Suppressor macrophage treated with lipopolysaccharide for 1 hour (primary cell): ENCODE data around the gene SGCD.

Source experiments
- DNase-seq, 3 donors: peaks; one replicate each; pipeline ENCODE4 v3.0.0-alpha.2; 2020 to 2022

The SGCD gene

GRCh38 chr5:156522651-156523529 is 195.9 kb downstream of the SGCD start:
- DNase-seq = no peak

GRCh38 chr5:156523607-156524006 is 196.6 kb downstream of the SGCD start:
- DNase-seq = no peak

DNA sequence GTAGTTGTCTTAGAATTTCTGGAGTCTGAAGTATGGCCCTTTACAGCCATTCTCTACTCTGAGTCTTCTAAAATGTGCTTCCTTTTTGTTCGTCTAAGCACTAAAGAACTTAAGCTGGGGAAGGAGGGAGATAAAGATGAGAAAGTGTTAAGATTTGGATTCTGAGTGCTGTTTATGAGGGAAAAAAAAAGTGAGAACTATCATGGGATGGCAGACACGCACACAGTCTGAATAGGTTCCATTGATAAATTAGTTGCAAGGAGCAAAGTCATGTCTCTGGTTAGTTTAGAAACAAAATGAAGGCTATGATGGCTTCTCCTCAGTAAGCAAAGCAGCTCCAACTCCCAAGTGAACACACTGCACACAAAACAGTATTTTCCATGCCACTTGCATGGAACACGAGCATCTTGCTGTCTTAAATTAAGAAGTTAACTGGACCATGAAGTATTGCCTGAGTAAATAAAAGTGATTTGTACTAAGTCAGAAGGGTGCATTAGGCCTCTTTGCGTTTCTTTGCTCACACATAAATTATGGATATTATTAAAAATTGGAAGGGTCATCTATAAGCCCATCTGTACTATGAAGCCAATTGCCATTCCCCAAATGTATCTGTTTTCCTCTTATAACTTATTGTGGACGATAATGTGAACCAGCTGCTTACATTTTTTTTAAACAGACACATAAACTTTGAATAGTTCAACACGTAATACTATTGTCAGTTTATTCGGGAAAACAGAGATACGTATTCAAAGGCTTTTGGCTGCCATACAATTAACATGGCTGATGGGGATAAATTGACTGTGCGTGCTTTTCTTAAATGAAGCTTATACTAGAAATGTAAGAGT is 199.3 kb downstream of the SGCD start:
- DNase-seq = no peak

GRCh38 chr5:156527611-156528010 is 200.6 kb downstream of the SGCD start:
- DNase-seq = no peak

DNA sequence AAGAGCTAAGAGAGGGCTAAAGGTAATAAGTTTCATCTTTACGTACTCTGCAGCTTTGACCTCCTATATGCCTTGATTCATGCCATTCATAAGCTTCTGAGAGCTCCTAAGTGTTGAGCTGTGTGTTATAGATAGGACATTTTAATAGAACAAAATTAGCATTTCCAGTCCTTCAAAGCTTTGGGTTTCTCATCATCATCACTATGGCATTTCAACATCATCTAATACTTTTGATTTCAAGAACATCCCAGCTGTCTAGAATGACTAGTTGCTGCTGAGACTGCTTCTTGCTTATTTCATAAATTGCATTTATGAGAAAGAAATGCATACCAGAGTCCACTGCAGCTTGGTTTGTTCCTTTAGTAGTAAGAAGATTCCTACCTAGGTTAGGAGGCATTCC is 201.7 kb downstream of the SGCD start:
- DNase-seq = no peak

DNA sequence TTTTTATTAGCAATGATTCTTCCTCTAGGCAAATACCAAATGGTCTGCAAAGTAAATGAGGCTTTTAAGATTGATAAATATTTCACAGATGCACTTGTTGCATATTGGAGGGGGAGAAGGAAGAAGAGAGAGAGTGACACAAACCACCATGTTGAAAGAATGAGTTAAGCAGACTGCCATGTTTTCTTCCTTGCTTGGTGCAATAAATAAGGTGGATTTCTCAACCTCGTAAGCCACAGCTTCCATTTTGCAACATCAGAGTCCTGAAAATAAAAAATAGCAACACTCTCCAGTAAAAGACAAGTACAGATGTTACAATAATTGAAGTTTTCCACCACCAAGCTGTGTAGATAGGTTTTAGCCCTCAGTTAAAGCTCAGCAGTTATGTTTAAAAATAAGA is 202.9 kb downstream of the SGCD start:
- DNase-seq = peak in 1 of 3 donors; percentile 0

- DNase-seq = no peak
Measured at GRCh38 chr5:156531199-156531598, 204.2 kb downstream of the SGCD start.

GRCh38 chr5:156532921-156533320 is 206.0 kb downstream of the SGCD start:
- DNase-seq = no peak

- DNase-seq = no peak
Measured at GRCh38 chr5:156534085-156534484, 207.1 kb downstream of the SGCD start.

DNA sequence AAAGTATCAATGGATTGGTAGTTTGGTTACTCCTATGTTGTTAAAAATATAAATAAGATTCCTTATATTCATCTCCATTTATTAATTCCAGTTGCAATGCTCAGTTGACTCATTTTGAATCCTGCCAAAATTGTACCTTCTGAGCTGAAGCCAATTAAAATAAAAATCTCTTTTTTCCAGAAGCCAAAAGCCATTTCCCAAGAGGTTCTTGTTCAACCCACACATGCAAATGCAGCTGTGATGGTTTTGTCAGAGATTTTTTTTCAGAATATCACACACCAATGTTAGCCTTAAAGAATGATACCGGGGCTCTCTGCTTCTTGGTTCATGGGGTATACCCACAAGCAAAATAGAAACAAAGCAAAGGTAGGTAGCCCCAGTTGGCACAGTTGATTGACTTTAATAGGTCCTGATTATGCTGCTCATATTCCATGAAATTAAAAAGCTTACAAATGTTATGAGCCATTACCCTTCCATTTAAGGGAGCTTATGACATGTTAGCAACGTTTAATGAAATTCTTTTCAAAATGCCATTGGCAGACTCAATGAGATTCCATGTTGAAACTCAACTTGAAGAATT is 208.0 kb downstream of the SGCD start:
- no peak for DNase-seq

- no peak for DNase-seq
Measured at GRCh38 chr5:156540491-156540890, 213.5 kb downstream of the SGCD start.

DNA sequence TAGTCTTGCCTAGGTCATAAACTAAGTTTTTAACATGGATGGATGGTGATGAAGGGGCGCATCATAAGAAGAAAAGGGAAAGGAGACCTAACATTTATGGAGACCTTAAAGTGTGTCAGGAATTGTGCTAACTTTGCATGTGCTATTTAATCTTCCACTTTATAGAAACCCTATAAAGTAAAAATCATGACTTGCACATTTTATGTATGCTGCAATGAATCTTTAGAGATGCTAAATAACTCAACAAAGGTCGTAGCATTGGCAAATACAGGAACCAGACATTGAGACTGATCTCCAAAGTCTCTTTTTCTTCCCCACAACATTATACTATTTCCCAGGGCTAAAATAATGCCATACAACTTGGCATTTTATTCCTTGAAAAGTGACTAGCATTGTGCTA is 214.6 kb downstream of the SGCD start:
- DNase-seq = no peak

DNA sequence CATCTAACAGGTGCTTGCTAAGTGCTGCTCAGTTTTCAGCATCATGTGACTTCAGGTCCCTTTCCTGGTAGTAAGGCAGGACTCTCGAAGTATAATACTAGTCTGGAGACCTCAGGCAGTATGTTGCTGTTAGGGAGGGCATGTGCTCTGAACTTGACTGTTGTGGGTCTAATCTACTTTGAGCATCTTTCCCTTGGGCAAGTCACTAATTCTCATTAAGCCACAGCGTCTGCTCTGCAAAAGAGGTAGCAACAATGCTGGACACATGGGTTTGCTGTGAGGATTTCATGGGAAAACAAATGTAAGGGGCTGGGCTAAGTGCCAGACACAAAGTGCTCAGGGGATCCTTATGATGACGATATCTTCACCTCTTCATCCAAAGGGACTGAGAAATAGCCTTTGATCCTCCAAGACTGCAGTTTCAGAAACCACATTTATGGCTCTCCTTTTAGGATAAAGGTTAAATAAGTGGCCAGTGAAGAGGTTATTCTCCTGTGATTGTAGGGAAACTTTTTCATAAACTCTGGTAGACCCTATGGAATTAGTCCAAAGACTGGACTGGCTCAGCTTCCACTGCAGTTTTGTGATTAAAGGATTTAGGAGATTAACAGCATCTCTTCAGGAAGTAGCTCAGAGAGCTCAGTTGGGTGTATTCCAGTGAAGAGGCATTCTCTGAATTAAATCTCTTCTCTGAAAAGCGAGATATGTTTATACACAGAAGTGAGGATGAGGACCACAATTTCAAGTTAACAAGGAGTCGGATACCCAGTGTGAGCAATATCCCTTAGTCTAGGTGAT is 216.6 kb downstream of the SGCD start:
- DNase-seq = no peak

DNA sequence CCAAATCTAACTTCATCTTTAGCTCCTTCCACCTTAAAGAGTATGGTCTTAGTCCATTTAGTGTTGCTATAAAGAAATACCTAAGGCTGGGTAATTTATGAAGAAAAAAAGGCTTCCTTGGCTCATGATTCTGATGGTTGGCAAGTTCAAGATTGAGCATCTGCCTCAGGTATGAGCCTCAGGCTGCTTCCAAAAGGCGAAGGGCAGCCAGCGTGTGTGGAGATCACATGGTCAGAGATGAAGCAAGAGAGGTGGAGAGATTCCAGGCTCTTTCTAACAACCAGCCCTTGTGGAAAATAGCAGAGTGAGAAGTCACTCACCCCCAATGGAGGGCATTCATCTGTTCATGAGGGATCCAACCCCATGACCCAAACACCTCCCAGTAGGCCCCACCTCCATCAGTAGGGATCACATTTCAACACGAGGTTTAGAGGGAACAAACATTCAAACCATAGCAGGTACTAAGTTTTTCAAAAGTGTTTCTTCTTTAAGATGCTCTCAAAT is 225.9 kb downstream of the SGCD start:
- no peak for DNase-seq

DNA sequence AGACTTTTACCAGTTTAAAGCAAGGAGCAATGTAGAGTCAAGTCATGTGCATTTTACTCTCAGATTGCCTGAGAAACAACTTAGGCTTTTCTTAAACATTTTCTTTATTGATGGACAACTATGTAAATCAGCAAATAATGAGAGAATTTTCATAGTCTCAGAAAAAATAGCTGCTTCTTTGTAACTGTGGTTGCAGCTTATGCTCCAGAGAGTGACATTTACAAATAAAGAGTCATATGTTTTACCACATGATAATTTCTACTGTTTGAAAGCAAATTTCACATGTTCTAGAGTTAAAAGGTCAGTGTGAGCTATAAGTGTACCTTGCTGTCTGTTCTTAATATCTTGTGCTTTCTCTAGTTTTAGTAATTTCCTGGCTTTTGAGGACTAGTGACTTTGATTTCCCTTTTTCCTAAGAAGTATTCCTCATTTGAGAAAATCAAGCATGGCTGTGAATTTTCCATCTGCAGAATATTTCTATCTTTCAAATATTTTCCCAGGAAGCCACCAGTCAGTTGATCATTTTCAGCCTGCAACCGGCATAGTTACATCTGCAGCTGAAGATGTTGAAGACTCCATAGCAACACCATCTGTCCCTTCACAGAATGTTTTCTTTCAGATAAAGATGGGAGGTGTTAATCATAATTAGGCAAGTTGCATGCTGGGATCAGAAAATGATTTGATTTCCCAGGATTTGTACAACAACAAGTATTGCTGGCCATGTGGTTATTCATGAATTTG is 229.9 kb downstream of the SGCD start:
- DNase-seq = no peak

GRCh38 chr5:156560002-156560401 is 233.0 kb downstream of the SGCD start:
- DNase-seq = no peak

DNA sequence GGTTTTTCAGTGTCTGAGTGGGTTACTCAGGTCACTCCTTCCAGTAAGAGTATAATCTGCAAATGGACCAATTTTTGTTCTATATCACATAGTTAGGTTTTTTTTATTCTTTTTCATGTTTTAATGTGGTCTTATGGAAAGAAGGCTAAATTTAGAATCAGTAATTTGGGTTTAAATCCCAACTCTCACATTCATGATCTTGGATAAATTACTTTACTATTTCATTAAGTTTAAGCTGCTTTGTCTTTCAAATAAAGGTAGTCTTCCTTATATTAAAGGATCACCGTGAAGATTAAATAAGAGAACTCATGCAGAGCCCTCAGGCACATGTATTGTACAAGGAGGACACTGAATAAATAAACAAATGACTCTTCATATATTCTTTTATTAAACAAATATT is 234.7 kb downstream of the SGCD start:
- no peak for DNase-seq

DNA sequence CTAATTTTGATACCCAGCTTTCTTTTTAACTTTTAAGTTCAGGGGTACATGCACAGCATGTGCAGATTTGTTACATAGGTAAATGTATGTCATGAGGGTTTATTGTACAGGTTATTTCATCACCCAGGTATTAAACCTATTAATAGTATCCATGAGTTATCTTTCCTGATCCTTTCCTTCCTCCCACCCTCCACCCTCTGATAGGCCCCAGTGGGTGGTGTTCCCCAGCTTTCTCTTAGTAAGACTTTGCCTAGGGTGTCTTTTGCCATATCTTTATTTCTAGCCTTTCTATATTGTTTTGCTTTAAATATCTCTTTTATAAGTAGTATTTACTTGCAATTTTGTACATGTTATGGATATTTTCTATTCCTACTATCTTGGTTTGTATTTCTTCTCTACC is 243.7 kb downstream of the SGCD start:
- DNase-seq = no peak

DNA sequence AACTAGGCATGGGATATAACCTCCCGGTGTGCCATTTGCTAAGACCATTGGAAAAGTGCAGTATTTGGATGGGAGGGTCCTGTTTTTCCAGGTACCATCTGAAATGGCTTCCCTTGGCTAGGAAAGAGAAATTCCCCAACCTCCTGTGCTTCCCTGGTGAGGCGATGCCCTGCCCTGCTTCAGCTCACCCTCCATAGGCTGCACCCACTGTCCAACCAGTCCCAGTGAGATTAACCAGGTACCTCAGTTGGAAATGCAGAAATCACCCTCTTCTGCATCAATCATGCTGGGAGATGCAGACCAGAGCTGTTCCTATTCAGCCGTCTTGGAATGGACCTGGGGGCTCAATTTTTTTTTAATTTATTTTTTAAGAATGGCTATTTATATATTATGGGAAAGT is 254.8 kb downstream of the SGCD start:
- no peak for DNase-seq

- no peak for DNase-seq
Measured at GRCh38 chr5:156582193-156582598, 255.2 kb downstream of the SGCD start.

DNA sequence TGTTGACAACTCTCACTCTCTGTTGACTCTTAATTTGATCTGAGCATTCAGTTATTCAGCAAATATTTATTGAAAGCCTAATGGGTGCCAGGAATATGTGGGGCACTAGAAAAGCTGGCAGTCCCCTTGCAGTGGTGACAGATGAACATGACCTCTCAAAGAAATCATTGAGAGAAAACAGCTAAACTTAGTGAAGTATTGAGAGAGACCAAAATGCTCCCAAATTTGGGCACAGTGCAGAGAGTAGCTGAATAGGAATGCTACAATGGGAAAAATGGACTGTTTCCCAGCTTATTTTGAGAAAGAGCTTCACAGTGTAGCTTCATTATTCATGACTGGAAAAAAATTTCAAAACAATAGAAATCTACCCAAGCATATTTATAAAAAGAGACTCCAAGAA is 257.9 kb downstream of the SGCD start:
- no peak for DNase-seq

DNA sequence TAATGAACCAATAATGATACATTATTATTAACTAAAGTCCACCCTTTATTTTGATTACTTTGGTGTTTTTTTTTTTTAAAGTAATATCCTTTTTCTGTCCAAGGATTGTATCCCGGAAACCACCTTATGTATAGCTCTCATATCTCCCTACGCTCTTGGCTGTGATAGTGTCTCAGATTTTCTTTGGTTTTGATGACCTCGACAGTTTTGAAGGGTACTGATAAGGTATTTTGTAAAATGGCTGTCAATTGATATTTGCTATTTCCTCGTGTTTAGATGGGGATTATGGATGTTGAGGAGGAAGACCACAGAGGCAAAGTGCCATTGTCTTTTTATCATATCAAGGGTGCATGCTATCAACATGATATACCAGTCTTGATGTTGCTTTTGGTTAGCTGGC is 259.0 kb downstream of the SGCD start:
- DNase-seq = no peak
